ENCODE measurements around the gene TCF7. TPM values are rescaled to one million over a fixed set of nuclear protein-coding genes. Genes with fewer than 3 reads are reported as not detected.

Gene TCF7
- total and polyA plus RNA-seq, 2 of the 13 experiments (the other 11 are each of a cell fraction or from before 2014, with no cell fraction given) = 6.3 to 6.8 TPM

GRCh38 chr5:134070725-134071613, 43.5 kb upstream of the TCF7 start (continued):
- no peak; the same call in 1 of the 2 replicates for TF ChIP-seq GATAD1 (CRISPR knock-in tag; IDR thresholded peaks at IDR 0.05)
- peak; percentile 88 for TF ChIP-seq SKIL (CRISPR knock-in tag; IDR thresholded peaks at IDR 0.05; ENCODE audit: borderline replicate concordance)
- no peak for TF ChIP-seq MXI1 (IDR thresholded peaks at IDR 0.05; ENCODE audit: borderline replicate concordance, low read depth, low read length)
- TF ChIP-seq DRAP1 (CRISPR knock-in tag; IDR thresholded peaks at IDR 0.05) = no peak
- peak; percentile 84 for TF ChIP-seq TCF7L2 (IDR thresholded peaks at IDR 0.05; ENCODE audit: low read depth, low read length)
- TF ChIP-seq ZNF367 (CRISPR knock-in tag; IDR thresholded peaks at IDR 0.05; ENCODE audit: borderline replicate concordance) = no peak
- TF ChIP-seq DDIT3 (CRISPR knock-in tag; IDR thresholded peaks at IDR 0.05) = no peak
- TF ChIP-seq WIZ (CRISPR knock-in tag; IDR thresholded peaks at IDR 0.05) = no peak
- no peak for TF ChIP-seq HDAC6 (IDR thresholded peaks at IDR 0.05; ENCODE audit: low read depth, low read length)
- TF ChIP-seq MIER3 (CRISPR knock-in tag; IDR thresholded peaks at IDR 0.05; ENCODE audit: borderline replicate concordance) = peak; percentile 62; the same call in 1 of the 2 replicates
- peak; percentile 76 for TF ChIP-seq SOX5 (CRISPR knock-in tag; IDR thresholded peaks at IDR 0.05; ENCODE audit: borderline replicate concordance)
- TF ChIP-seq ZNF703 (CRISPR knock-in tag; IDR thresholded peaks at IDR 0.05; ENCODE audit: borderline replicate concordance) = no peak; the same call in 1 of the 2 replicates
- TF ChIP-seq SRSF9 (IDR thresholded peaks at IDR 0.05; ENCODE audit: borderline replicate concordance, insufficient read depth, low read depth, low read length, poor library complexity, severe bottlenecking) = no peak
- TF ChIP-seq CBFB (CRISPR knock-in tag; IDR thresholded peaks at IDR 0.05) = peak; percentile 92
- TF ChIP-seq PCBP1 (IDR thresholded peaks at IDR 0.05; ENCODE audit: borderline replicate concordance, low read depth, low read length) = peak; percentile 85; the same call in 1 of the 2 replicates
- TF ChIP-seq KLF12 (CRISPR knock-in tag; IDR thresholded peaks at IDR 0.05; ENCODE audit: borderline replicate concordance) = 0 out of 2 replicates have a peak, but pooled peaks have one; percentile 41
- no peak for TF ChIP-seq FOXA1 (IDR thresholded peaks at IDR 0.05)
- TF ChIP-seq FOXA1 (CRISPR knock-in tag; IDR thresholded peaks at IDR 0.05) = no peak; the same call in 1 of the 2 replicates
- TF ChIP-seq SMAD3 (CRISPR knock-in tag; IDR thresholded peaks at IDR 0.05) = peak; percentile 23; the same call in 1 of the 2 replicates
- TF ChIP-seq HOMEZ (CRISPR knock-in tag; IDR thresholded peaks at IDR 0.05; ENCODE audit: low read depth) = no peak
- no peak for TF ChIP-seq ZNF512 (CRISPR knock-in tag; IDR thresholded peaks at IDR 0.05)
- TF ChIP-seq POLR2AphosphoS2 (IDR thresholded peaks at IDR 0.05; ENCODE audit: low read depth, low read length) = no peak

All from HepG2 (cell line).